ENCODE measurements around the gene ARL5C.

- TF ChIP-seq EP300 (IDR thresholded peaks at IDR 0.05; ENCODE audit: borderline replicate concordance) (no peak), MAX (IDR thresholded peaks at IDR 0.05) (no peak), RAD21 (IDR thresholded peaks at IDR 0.05; ENCODE audit: low read depth) (no peak), USF1 (IDR thresholded peaks at IDR 0.05) (no peak), CEBPB (IDR thresholded peaks at IDR 0.05) (no peak), YY1 (IDR thresholded peaks at IDR 0.05; ENCODE audit: low read depth) (no peak), EGR1 (IDR thresholded peaks at IDR 0.05) (no peak), ZBTB7A (IDR thresholded peaks at IDR 0.05; ENCODE audit: low read depth) (no peak), FOXM1 (IDR thresholded peaks at IDR 0.05; ENCODE audit: borderline replicate concordance, low read depth) (no peak), REST (IDR thresholded peaks at IDR 0.05; ENCODE audit: low read depth) (no peak), TAF1 (IDR thresholded peaks at IDR 0.05; ENCODE audit: low read depth) (no peak), CREB1 (IDR thresholded peaks at IDR 0.05; ENCODE audit: low read depth) (no peak)
Measured at GRCh38 chr17:39210093-39210434, 44.1 kb upstream of the ARL5C start.

All from Ishikawa (cell line).